GM12892 (cell line): Measurements from ENCODE around the gene PDE6B.

Source experiments
- POLR2A ChIP-seq: IDR thresholded peaks from 2 replicates; pipeline ENCODE4 v1.6.1; 2011; ENCODE audit warnings: low read depth, low read length, control low read depth
- POLR2AphosphoS5 ChIP-seq: IDR thresholded peaks from 2 replicates; pipeline ENCODE4 v1.6.1; 2011; ENCODE audit warnings: low read depth, low read length, control low read depth
- TAF1 ChIP-seq: IDR thresholded peaks from 2 replicates; pipeline ENCODE4 v1.6.1; 2011; ENCODE audit warnings: low read depth, mild to moderate bottlenecking, control low read depth, low read length, borderline replicate concordance

DNA sequence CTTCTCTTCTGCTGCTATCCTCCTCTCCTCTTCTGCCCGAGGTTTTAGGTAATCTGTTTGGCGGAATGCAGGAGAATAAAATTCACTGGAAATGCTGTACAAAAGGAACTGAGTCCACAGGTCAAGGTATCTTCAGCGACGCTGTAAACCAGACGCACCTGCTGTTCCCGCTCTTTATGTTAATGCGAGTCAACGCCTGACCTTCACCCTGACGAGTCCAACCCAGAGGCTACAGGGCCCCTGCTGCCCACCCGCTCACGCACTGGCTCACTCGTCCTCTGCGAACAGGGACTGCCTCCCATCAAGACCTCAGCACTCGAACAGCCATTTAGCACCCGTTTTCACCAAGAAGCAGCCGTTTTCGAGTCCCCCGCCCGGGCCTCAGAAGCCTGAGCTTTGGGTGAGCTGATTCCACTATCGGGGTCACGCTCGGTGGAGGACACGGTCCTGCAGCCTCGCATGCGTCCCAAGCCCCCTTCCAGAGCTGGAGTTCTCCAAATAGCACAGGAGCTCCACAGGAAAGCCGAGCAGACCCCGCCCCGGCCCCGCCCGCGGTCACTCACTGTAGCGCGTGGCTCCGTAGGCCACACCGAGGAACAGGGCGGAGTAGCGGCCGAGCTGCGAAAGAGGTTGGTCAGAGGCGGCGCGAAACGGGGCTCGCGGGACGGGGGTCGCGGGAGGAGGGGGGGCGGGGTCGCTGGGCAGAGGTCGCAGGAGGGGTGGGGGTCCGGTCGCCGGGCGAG is 48.1 kb downstream of the PDE6B start:
- TF ChIP-seq POLR2A: no peak
- no peak for TF ChIP-seq POLR2AphosphoS5
- TF ChIP-seq TAF1: no peak
